ENCODE data around the gene CWC27. TPM values are rescaled to one million over a fixed set of nuclear protein-coding genes. Genes with fewer than 3 reads are reported as not detected.

The CWC27 gene, protein sequence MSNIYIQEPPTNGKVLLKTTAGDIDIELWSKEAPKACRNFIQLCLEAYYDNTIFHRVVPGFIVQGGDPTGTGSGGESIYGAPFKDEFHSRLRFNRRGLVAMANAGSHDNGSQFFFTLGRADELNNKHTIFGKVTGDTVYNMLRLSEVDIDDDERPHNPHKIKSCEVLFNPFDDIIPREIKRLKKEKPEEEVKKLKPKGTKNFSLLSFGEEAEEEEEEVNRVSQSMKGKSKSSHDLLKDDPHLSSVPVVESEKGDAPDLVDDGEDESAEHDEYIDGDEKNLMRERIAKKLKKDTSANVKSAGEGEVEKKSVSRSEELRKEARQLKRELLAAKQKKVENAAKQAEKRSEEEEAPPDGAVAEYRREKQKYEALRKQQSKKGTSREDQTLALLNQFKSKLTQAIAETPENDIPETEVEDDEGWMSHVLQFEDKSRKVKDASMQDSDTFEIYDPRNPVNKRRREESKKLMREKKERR
- total RNA-seq = 9.2 and 12.0 TPM in 2 replicates

GRCh38 chr5:64768358-64769312 is at the start of gene CWC27, which contains the start of gene SREK1IP1:
Gene CWC27, plus strand, starts transcription at chr5:64768930. Its CDS starts 217 bp downstream, at chr5:64769147.
Gene SREK1IP1, minus strand, starts transcription at chr5:64768691. Its CDS starts 174 bp downstream, at chr5:64768517.

Other genes with a start within 250 kb of the CWC27 start
- not detected in 2 replicates for gene SHISAL2B, start 78.4 kb upstream of the CWC27 start, total RNA-seq
- 6.2 and 7.6 TPM in 2 replicates for gene SREK1IP1, start 239 bp upstream of the CWC27 start, total RNA-seq

All from cardiac ventricle fibroblast (primary cell).